Testis (tissue), 2 donors: ENCODE results near the gene SLC9A3.

Experiments
- CTCF ChIP-seq, 3 experiments: fragments of 450-650 bp in 2 of 3; fragments of 200-600 bp in 1 of 3; sonication (generic) in 1 of 3; IDR thresholded peaks; one replicate each; pipeline ENCODE4 v1.5.1; 2016 to 2019; ENCODE audit warnings: antibody characterized with exemption in 3 of 3, mild to moderate bottlenecking in 2 of 3, moderate library complexity in 1 of 3
- POLR2A ChIP-seq: fragments of 450-650 bp; IDR thresholded peaks from one replicate; pipeline ENCODE4 v1.6.1; 2017; ENCODE audit warnings: antibody characterized with exemption, mild to moderate bottlenecking, moderate library complexity

DNA sequence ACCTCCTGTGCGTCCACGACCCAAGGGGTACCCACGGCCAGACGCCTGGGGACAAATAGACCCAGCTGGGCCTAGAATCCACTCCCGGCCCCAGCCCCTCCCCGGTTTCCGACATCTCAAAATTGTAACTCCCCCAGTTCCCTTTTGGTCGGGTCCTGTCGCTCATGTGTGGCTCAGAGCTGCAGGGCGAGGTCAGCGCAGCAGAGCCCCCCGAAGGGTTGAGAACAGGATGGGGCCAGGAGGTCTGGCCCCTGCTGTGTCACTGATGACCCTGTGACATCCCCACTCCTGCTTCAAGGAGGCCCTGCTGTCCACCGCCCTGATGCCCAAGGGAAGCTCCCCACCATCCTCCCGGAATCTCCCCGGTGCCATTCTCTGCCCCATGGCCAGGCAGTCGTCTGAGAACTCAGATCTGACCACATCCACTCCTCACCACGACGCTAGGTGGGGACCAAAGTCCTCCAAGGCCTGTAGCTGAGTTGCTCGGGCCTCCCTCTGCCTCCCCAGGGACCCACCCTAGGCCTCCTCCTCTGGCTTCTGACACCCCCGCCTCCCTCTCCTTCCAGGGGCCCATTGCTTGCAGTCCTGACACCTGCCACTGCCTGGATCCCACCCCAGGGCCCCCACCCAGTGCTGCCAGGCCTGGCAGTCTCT lies 3.9 kb downstream of the SLC9A3 start:
- TF ChIP-seq CTCF (IDR thresholded peaks at IDR 0.05) (no peak), POLR2A (no peak)
